Glomerular visceral epithelial cell (primary cell): ENCODE measurements around the gene DAND5.

Experiments
- DNase-seq: peaks from one replicate; pipeline ENCODE4 v3.0.0-alpha.2; 2016; ENCODE audit errors: extremely low spot score

The DAND5 gene

DNA sequence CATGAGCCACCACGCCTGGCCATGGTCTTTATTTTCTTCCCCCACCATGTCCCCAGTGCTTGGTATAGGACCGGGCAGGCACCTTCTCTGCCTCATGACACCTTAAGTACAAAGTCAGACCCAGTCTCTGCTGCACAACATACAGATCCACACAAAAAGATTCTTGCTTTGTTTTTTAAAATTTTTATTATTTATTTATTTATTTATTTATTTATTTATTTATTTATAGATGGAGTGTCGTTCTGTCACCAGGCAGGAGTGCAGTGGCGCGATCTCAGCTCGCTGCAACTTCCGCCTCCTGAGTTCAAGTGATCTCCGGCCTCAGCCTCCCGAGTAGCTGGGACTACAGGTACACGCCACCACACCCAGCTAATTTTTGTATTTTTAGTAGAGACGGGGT, 23.4 kb downstream of the DAND5 start:
- DNase-seq: no peak

DNA sequence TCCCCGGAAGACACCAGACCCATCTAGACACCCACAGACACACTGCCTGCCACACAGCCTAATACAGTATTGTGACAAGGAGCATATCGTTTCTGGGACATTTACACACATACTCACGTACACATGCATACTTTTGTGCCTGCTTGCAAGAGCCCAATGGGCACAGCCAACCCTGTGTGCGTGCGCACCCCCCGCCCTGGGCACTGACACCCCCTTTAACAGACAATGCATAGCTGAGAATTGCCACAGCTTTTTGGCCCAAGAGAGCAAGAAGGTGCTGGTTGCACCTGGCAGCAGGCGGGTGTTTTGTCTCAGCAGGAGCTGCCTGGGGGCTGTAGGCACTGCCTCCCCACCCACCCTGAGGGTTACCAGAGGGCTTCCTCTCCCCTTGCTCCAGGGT, 24.2 kb downstream of the DAND5 start:
- no peak for DNase-seq

DNA sequence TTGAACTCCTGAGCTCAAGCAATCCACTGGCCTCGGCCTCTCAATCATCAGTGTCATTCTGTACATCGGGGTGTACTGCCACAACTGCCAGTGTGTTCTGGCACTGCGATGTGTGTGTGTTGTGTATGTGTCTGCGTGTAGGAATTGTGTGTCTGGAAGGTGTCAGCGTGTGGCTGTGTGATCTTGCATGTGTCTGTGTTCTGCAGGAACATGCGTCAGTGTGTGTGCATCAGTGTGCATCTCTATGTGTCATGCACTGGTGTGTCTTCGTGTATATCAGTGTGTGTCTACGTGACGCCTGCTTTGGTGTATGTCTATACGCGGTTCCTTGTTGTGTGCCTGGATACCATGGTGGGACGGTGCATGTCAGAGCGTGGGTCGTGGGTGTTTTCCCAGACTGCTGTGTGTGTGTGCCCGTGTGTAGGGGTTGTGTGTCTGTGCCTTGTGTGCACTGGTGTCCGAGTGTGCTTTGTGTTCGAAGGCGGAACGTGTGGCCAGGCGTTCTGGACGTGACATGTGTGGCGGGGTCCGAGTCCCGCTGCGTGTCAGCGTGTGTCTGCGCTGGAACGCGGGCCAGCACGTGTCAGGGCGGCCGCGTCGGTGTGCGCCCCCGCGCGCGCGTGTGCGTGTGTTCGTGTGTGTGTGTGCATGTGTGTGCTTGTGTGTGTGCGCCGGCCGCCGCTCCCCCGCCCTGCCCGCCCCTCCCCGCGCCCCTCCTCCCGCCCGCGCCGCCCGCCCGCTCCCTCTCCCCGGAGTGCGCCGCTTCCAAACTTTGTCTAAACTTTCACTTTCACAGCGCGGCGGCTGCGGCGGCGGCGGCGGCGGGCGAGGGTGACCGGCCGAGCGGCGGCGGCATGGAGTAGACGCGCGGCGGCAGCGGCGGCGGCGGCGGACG, 25.6 kb downstream of the DAND5 start, which contains the start of gene NFIX:
NFIX (plus strand) TSS at position 775 of the 895 bp plus-strand sequence. CDS start 363 bp downstream, outside the sequence.
- peak; percentile 66 for DNase-seq

DNA sequence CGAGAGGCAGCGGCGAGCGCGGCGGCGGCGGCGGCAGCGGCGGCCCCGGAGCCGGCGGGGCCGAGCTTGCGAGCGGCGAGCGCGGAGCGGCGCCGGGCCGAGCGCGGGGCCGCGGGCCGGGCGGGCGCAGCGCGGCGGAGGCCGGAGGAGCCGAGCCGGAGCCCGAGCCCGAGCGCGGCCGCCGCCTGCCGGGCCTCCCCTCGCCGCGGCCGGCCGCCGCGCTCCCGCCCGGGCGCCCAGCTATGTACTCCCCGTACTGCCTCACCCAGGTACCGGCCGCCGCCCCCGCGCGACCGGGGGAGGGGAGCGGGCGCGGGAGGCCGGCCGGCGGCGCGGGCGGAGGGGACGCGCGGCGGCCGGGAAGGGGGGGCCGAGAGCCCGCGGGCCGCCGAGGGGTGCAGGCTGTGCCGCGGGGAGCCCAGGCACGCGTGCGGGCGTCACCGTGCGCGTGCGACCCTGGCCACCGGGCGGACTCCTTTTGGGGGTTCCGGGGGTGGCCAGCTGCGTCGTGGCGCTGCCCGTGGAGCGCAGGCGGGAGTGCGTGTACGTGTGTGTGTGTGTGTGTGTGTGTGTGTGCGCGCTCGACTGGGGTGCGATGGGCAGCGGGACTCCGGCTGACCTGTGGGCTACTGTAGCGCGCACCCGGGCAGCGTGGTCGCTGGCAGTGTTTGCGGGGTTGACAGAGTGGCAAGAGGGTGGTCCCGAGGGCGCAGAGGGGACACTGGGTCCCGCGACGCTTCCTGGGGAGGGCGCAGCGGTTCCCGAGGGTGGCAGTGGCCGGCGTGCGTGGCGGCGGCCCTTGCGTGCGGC, 26.4 kb downstream of the DAND5 start:
- DNase-seq: peak; percentile 44

DNA sequence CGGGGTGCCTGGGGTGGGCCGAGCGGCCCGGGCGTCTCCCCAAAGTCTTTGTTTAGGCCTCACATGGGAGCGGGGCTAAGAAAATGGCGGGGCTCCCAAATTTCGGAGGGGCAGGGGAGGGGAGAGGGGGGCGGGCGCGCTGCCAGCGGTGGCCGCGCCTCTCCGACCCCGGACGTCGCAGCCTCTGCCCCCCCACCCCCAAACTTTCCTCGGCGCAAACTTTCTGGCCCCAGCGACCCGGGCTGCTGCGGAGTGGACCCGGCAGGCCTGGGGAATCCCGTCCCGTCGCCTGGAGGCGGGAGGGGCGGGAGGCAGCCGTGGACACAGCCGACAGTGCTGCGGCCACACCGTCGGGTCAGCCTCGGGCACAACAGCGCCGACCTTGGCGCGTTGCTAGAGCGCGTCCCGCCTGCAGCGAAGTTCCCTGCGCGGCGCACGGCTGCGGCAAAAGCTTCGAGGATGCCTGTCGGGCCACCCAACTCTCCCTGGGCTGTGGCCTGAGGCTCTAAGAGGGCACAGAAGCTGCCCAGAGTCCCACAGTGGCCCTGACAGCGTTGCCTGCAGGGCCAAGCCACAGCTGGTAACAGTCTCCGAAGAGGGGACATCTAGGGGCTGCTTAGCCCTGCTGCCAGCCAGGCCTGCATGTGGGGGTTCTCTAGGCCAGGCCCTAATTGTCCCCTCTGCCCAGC, 27.2 kb downstream of the DAND5 start:
- peak; percentile 37 for DNase-seq

DNA sequence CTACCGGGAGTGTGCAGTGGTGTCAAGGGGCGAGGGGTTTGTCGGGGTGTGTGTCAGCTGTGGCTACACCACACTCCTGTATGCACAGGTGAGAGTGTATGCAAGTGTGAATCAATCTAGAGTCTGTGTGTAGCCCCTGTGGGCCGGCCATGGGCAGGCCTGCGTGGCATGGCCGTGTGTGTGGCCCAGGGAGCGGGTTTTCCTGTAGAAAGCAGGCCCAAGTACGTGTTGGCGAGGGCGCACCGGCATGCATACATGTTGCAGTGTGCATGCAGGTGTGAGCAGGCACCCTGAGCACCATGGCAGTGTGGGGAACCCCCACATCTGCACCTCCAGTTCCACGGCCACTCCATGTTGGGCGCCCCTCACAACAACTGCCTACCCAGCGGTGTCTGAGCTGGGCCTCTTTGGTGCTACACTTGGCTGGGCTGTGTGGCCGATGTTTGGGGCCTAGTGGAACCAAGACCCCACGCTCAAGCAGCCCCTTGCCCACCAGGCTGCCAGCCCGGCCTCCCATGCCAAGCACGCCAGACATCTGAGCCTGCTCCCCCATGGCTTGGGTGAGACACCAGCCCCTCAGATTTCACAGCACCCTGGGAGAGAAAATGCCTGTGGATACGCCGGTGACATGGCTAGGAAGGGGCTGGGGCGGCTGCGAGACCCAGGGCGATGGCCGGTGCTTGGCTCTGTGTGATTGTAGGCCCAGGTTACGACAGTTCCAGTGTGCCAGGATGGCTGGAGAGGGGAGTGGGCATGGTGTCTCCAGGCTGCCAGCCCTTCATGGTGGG, 28.0 kb downstream of the DAND5 start:
- DNase-seq: no peak

DNA sequence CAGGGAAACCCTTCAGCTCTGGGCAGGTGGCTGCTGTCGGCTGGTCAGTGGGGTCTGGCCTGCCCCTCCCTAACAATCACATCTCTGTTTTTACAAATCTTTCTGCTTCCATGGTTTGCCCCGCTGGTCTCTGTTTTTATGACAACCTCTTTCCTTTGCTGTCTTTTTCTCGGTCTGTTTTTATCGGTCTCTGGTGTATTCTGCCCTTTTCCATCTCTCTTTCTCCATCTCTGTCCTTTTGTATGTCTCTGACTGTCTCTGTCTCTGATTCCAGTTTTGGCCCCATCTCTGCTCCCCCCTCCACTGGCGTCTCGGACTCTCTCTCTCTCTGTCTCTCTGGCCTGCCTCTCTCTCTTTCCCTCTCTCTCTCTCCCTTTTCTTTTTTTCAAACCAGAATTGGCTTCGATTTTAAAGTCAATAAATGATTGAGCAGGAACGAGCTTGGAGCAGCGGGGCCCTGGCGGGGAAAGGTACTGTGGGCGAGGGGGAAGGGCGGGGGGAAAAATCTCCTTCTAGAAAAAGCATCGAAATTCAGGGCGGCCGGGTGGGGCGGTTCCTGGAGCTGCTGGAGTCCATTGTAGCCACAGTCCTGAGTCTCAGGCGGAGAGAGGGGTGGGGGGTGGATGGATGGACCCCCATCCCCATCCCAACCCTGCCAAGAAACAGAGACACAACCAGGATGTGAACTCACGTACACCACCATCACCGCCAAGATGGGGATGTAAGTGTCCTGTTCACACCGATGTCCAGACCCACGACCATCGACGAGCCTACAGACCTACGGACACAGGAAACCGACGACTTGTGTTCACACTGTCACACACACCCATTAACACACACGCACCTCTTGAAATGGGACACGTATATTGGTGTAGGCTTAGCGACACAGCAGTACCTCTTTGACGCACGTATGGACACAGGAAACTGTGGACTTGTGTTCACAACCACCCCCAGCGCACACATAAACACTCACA, 28.9 kb downstream of the DAND5 start:
- no peak for DNase-seq

DNA sequence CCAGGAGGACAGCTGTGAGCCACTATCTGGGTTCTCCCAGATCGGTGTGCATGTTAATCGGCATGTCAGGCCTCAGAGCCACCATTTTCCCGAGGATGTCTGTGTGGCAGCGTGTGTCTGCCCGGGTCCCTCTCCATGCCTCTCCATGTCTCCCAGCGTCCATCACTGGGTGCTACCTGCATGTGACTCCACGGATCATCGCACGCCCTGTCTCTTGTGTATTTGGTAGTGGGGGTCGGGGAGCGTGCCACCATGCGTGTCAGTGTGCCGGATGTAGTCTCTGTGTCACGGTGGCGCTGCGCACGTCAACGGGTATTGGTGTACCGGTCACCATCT, 31.8 kb downstream of the DAND5 start:
- no peak for DNase-seq

DNA sequence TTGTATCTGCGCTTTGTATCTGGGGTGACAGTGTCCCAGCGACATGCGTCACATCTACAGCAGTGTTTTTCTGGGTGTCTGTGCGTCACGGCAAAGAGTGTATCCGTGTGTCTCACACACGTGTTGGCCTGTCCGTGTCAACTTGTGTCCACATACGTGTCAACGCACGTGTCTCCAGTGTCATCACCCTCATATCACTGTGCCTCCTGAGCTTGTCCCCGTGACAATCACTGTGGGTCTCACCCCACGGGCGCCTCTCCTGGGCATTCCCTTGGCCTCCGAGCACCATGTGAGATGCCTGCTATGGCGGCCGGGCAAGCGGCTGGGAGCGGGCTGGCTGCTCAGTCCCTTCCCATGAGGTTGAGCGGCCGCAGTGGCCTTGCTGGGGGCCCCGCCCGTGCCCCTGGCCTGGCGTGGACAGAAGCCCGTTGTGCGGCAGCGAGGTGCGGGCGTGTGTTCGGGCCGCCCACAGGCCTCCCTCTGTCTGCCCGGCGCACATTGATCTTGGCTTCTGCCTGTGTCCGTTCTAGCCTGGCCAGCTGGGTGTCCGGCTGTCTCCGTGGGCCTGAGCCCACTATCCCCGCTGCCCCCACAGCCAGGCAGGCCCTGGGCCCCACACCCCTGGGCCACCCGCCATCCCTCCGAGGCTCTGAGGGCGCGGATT, 32.3 kb downstream of the DAND5 start:
- DNase-seq: no peak

DNA sequence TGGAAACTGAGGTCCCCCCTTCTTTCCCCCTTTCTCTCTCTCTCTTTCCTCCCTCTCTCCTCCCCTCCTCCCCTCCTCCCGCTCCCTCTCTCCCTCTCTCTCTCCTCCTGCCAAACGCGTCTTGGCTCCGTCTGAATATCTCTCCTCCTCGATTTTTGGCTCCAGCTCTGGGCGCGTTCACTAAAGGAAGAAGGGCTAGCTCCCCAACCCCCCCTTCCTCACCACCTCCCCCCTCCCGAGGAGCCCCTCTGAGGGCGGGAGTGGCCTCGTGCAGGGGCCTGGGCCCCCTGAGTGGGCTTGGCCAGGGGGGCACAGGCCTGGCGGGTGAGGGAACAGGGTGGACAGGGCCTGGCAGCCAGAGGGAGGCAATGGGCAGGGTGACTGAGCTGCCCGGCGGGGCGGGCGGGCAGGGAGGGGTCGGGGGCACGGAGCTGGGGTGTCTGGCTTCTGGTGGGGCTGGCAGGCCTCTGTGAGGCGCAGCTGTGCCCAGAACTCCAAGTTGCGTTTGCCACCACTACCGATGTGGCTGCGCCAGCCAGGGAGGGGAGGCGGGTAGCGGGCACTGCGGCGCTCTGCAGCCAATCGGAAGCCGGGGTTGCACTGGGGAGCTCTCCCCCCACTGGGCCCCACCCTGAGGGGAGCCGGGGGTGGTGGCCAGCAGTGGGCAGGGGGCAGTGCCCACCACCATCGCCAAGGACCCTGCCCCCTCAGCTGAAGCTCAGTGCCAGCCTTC, 33.0 kb downstream of the DAND5 start:
- DNase-seq: no peak

DNA sequence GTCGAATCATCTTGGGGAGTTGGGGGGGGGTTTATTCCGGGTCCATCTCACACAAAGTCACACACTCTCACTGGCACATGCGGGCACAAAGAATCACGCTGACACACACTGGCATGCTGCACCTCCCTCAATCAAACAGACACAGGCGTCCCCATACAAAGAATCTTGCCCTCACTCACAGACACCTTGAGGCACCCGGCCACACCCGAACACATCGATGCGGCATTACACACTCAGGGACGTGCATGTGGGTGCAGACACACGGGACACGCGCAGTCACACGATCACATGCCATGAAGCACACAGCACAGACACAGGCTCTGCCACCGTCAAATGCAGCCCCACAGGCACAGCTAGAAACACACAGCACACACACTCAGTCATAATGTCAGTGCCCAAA, 33.7 kb downstream of the DAND5 start:
- DNase-seq: no peak

DNA sequence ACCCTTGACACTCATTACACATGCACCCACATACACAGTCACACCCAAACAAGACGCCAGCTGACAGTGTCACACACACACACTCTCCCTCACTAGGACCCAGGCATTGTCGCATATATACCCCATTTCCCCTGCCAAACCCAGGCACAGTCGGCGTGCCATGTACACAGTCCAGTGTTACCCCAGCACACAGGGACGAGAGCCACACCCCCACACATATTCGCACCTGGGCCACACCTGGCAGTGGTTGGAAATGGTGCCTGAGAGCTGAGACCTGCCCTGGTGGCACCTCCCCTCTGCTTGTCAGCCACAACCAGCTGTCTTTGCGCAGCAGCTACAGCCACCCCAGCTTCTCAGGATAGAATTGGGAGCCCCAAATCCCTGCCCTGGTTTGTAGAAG, 34.9 kb downstream of the DAND5 start:
- no peak for DNase-seq

DNA sequence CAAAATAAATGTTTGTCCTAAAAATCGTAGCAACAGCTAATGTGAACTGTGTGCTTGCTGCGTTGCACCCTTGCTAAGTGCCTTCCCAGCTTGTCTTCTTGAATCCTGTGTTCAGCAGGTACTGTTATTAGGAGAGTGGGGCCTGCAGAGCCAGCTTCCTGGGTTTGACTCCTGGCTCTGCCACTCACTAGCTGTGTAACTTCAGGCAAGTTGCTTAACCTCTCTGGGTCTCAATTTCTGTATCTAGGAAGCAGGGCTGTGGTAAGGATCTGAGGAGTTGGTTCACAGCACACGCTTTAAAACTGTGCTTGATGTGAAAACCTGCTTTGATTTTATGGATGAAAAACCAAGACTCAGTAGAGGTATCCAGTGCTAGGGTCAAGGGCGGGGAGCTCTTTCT, 35.9 kb downstream of the DAND5 start:
- DNase-seq: no peak

DNA sequence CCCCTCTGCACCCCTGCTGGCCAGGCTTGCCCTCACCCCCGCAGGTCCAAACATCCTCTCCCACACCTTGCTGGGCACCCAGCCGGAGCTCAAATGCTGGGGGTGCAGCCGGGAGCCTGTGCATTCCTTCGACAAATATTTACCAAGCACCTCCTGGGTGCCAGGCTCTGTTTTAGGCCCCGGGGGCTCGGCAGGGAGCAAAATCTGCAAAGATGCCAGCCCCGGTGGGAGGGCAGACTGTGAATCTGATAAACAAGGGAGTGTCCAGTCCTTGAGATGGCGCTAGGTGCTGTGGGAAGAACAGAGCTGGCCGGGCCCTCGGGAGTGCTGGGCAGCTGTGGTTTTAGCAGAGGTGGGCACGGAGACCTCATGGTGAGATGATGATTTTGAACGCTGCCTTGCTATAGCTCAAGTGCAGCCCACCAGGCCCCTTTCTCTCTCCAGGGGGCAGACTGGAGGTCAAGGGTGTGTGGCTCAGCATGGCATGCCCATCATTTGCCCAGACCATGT, 36.5 kb downstream of the DAND5 start:
- DNase-seq: no peak

DNA sequence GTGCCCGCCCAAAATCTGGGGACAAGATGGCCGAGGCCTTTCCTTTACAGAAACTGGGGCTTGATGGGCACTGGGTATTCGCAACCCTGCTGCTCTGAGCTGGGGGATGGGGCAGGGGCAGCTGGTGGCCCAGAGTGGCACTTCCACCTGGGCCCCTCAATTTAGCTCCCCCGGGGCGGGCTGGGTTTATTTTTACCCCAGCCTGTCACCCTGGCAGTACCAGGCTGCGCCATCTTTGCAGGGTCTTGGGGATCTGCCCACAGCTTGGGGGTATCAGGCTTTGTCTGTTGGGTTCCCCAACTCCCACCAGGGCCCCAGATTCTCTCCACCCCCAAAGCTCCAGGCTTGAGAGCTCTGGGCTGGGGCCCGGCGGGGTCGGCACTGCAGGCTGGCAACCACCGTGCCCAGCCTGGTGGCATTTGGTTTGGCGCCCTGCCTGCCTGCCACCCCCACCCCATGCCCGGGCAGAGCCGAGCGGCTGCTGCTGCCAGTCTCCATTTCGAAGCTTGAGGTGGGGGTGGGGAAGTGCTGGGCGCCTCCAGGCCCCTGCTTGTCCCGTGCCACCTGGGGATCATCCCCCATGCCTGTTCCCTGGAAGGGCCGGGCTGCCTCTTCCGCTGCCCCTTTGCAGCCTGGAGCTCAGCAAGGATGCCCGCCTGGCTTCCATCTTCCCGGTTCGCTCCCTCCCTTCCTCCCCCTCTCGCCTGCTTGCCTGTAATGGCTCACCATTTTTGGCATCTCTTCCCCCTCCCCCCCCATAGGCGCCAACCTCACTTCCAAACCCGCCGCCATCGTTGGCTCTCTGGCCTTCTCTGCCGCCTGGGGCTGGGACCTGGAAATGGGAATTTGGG, 37.3 kb downstream of the DAND5 start:
- no peak for DNase-seq

DNA sequence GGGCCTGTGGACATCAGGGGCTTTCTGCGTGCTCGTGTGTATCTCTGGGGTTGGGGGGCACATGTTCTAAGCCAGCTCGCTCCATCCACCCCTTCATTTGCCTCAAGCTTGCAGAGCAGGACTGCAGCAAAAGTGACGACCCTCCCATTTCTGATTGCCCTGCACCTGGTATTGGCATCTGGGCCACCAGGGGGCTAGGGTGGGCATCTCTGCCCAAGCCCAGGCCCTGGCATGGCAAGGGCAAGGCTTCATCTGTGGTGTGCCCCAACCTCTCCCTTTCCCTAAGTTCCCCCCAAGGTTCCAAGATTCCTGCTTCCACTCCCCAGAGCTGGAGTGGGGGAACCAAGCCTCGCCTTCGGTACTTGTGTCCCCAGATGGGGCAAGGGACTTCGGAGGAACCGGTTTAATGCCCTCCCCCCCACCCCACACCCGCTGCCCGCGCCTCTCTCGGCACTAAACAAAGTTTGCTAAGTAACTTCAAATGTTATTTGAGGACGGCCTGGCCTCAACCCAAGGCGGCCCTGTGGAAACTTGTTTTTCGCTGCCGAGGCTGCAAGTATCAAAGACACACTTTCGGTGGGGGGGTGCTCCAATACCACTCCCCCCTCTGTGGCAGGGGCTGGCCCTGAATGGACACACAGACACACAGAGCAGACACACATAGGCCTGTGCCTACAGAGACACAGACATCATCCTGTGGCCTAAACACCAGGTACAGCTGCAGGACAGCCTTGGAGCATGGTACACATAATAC, 38.1 kb downstream of the DAND5 start:
- DNase-seq: no peak
